ENCODE data around the gene CUX1.

Gene CUX1

DNA sequence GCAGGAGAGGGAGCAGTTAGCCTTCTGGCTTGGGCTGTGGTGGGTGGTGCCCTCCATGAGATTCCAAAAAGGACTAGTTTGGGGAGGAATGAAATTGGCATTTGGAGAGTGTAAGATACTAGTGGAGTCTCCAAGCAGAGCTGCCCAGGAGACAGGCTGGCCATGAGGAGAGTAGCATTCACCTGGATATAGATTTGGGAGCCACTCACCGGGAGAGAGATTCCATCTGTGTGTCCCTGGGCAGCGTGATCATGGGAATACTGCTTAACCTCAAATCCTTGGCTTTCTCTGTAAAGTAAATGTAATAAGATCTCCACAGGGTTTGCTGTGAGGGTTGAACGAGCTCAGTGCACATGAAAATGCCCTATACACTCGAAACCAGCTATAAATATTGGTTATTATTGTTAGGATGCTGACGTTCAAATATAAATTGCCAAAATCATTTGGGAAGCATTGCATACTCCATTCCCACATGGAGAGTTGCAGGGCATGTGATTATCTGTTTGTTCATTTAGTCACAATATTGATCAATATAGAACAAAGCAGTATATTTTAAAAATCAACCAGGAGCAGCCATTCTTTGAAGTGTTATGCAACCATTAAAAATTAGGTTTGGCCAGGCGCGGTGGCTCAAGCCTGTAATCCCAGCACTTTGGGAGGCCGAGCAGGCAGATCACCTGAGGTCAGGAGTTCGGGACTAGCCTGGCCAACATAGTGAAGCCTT, 143.7 kb downstream of the CUX1 start:
- no peak for DNase-seq

DNA sequence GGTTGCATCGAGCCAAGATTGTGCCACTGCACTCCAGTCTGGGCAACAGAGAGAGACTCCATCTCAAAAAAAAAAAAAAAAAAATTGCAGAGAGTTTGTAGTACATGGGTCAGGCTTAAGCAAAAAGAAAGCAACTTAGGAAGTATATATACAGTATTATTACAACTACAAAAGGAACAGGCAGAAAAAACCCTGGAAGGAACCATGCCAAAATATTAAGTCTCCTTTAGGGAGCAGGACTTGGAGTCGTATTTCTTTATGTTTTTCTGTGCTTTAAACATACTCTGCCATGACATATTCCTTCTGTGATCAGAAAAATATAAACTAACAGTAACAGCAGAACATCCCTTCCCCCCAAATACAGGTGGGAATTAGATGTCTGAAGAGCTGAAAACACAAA, 144.4 kb downstream of the CUX1 start:
- peak; percentile 10 for DNase-seq

- no peak for DNase-seq
Measured at GRCh38 chr7:101963693-101964092, 146.3 kb downstream of the CUX1 start.

- DNase-seq = no peak
Measured at GRCh38 chr7:101964680-101965452, 147.4 kb downstream of the CUX1 start.

DNA sequence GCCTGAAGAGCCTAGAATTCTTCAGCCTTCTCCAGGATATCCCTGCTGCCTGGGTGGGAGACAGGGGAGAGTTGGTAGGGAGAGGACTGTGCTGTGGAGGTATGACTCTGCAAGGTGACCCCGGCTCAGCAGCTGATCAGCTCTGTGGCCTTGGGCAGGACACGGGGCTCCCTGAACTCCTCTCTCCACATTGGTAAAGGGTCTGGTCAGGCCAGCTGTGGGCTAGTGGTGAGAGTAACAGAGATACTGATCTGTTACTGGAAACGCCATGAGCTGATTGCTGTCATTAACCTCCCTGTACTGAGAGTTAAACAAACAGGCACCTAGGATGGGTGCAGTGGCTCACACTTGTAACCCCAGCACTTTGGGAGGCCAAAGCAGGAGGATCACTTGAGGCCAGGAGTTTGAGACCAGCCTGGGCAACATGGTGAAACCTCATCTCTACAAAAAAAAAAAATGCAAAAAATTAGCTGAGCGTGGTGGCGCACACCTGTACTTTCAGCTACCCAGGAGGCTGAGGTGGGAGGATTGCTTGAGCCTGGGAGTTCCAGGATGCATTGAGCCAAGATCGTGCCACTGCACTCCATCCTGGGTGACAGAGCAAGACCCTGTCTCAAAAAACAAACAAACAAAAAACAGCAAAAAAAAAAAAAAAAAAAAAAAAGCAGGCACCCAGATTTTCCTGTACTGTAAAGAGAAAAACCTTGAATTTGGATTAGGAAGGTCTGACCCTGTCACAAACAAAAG, 151.5 kb downstream of the CUX1 start:
- DNase-seq = no peak

DNA sequence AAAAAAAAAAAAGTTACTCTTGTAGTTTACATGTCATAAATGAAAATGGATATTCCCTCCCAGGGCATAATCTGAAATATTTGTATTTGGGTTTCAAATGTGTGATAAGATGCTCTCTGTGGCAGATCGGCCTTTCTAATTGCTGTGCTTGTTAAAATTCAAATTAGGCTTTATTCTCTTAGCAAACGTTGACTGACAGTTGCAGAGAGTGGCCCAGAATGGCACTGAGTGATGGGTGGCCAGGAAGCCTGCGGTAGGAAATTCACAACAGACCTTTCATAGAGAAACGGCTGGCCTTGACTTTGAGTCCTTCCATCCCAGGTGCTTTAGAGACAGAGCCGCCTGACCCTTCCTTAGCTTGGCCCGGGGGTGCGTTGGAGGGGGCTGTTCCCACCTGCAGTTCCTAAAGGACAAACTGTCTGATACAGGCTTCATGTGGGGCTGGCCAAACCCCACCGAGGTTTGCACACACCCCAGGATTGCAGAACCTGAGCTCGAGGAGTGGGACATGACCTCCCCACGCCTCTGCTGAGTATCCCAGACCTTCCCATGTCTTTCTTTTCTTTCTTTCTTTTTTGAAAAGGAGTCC, 152.7 kb downstream of the CUX1 start:
- no peak for DNase-seq

- DNase-seq = no peak
Measured at GRCh38 chr7:101970801-101971200, 153.4 kb downstream of the CUX1 start.

GRCh38 chr7:101971457-101971856, 154.0 kb downstream of the CUX1 start:
- no peak for DNase-seq

DNA sequence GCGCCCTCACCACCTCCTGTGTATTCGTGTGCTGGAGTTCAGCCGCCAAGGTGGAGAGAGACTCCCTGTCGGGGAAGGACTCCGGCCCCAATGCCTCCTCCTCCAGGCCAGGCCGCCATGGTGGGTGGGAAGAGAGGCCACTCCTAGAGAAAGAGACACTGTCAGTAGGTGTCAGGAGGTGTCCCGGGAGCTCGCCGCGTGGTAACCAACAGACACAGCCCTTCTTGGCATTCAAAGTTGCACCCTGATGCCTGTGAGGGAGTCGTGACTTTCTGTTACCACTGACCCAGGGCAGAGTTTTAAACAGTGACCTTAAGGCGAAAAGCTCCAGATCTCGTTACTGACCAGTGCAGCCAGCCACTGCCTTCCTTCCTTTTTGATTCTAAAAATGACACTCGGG, 155.2 kb downstream of the CUX1 start:
- DNase-seq = no peak

DNA sequence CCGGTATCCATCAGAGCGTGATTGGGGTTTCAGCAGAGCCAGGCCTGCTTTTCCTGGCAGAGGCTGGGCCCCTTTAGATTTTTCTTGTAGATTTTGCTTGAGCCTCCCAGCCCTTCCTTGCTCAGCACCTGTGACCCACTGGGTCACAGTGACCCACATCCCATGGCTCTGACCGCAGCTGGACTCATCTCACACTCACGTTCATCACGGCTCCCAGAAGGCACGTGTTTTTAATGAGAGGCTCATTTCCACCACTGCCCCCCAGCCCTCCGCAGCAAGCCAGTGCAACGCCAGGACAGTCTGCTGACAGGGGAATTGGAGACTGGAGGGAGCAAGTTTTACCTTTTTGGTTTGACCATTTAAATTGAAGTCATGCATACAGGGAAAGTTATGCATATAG, 155.7 kb downstream of the CUX1 start:
- DNase-seq = no peak

DNA sequence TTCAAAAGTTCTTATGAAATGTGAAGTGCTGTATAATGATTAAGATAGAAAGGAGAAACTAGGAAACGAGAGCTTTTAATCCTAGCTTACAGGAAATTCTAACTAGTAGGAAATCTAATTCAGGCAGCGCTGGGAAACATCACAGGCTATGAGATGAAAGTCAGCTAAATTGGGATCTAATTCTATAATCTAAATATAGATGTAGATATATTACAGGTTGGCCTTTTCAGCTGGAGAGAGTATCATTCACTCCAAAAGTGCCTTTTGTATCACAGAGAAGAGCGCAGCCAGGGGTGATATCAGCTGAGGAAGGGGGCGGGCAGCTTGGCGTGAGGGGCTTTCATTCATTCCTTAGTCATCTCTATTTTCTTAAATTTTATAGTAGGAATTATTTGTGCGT, 157.0 kb downstream of the CUX1 start:
- DNase-seq = no peak

DNA sequence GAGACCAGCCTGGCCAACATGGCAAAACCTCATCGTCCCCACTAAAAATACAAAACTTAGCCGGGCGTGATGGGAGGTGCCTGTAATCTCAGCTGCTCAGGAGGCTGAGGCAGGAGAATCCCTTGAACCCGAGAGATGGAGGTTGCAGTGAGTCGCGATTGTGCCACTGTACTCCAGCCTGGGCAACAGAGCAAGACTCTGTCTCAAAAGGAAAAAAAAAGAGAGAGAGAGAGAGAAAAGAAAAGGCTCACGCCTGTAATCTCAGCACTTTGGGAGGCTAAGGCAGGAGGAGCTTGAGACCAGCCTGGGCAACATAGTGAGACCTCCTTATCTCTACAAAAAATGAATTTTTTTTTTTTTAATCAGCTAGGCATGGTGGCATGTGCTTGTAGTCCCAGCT, 157.6 kb downstream of the CUX1 start:
- DNase-seq = no peak

- no peak for DNase-seq
Measured at GRCh38 chr7:101976411-101976810, 159.0 kb downstream of the CUX1 start.

- no peak for DNase-seq
Measured at GRCh38 chr7:101977249-101977648, 159.8 kb downstream of the CUX1 start.

GRCh38 chr7:101978683-101979082, 161.3 kb downstream of the CUX1 start:
- DNase-seq = no peak

- DNase-seq = no peak
Measured at GRCh38 chr7:101983147-101983811, 165.9 kb downstream of the CUX1 start.

DNA sequence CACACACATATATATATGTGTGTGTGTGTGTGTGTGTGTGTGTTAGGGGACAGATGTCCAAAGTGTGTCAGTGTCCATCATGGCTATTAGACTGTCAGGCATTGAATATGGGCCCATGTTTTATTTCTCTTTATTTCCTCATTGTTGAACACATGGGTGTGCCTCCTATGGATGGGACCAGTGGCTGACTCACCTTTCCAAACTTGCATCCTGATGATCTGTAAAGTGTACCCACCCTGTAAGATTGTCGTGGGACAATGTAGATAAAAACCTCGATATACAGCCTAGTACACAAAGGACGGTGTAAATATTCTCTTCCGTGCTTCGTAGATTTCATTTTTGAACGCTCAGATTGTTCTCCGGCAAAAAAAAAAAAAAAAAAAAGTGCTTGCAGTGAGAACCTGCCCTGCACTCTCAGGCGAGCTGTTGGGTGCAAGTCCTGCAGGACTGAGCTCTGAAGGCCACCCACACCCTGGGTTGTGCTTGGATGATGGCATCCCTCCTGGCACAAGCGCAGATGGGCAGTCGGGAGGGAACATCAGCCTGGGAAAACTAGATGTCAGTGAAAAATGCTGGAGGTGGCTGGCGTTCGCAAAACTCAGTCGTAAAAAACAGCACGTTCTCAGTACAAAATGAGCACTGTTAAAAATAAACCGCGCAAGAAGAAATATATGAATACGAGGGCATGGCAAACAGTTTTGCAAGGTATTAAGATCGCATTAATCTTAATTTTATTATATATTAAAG, 166.9 kb downstream of the CUX1 start:
- DNase-seq = no peak

DNA sequence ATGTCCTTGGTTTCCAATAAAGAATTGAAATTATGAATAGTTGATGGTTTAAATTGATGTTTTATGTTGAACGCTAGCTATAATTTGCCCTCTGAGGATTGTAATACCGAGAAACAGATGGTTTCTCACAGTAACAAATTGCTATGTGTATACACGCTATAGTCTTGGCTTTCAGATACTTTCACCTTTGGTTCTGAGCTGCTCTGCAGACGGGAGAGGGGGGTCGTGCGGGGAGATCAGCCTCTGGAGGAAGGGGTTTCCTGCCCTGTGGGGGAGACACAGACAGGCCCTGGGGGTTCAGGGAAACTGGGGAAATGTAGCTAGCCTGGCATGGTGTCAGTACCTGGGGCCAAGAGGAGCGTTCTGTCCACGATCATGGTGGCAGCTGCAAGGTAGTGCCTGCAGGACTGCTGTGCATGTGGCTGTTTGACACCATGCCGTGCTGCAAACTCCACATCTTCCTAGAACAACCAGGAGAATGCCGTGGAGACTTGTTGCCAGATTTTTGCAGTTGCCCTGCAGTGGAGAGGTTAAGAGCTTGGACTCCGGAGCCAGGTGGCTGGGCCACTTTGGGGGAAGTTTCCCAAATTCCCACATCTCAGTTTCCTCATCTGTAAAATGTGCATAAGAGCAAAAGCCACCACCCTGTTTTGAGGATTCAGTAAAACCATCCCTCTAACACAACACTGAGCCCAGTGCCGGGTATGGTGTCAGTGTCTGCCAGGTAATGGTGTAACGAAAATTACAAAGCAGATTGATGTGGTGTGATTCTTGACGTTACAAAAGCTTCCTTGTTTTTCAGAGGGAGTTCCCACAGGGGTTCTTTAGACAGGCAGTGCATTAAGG, 167.9 kb downstream of the CUX1 start:
- DNase-seq = peak; percentile 48

GRCh38 chr7:101985903-101986734, 168.7 kb downstream of the CUX1 start:
- DNase-seq = peak; percentile 63

- no peak for DNase-seq
Measured at GRCh38 chr7:101987494-101987893, 170.1 kb downstream of the CUX1 start.
